OCI-LY7 (cell line): ENCODE data around the gene ATXN3.
"Not testable (repeated sequence)": the region's sequence is repeated elsewhere in the genome, so short reads cannot be mapped to it uniquely, and the experiment has no call there.

Experiments used
- EZH2phosphoT487 ChIP-seq: fragments of 200-600 bp; sonication (generic); IDR thresholded peaks from 2 replicates; pipeline ENCODE4 v1.6.1; 2018; ENCODE audit warnings: low read depth, borderline replicate concordance, mild to moderate bottlenecking, mixed run types, antibody characterized with exemption, low read length, moderate library complexity, mixed read lengths
- TF ChIP-seq, protein P1 (sequence below): fragments of 200-600 bp; sonication (generic); conservative IDR thresholded peaks from 2 replicates; pipeline ENCODE4 v1.5.1; 2014; ENCODE audit warnings: mild to moderate bottlenecking, antibody characterized with exemption, low read length, moderate library complexity, mixed read lengths

DNA sequence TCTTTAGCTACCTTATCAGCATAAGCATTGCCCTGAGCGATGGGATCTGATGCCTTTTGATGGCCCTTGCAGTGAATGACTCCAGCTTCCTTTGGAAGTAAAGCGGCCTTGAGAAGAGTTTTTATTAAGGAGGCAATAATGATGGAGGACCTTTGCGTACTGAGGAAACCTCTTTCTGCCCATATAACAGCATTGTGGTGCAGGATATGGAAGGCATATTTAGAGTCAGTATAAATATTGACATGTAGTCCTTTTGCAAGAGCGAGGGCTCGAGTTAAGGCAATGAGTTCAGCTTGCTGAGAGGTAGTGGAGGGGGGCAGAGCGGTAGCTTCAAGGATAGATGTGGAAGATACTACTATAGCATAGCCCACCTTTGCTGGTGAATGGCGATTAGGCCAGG, 60.5 kb downstream of the ATXN3 start:
- TF ChIP-seq, protein P1, sequence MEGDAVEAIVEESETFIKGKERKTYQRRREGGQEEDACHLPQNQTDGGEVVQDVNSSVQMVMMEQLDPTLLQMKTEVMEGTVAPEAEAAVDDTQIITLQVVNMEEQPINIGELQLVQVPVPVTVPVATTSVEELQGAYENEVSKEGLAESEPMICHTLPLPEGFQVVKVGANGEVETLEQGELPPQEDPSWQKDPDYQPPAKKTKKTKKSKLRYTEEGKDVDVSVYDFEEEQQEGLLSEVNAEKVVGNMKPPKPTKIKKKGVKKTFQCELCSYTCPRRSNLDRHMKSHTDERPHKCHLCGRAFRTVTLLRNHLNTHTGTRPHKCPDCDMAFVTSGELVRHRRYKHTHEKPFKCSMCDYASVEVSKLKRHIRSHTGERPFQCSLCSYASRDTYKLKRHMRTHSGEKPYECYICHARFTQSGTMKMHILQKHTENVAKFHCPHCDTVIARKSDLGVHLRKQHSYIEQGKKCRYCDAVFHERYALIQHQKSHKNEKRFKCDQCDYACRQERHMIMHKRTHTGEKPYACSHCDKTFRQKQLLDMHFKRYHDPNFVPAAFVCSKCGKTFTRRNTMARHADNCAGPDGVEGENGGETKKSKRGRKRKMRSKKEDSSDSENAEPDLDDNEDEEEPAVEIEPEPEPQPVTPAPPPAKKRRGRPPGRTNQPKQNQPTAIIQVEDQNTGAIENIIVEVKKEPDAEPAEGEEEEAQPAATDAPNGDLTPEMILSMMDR, result not testable (repeated sequence)
- not testable (repeated sequence) for TF ChIP-seq EZH2phosphoT487
